Neural progenitor cell (in vitro differentiated cells): ENCODE measurements around the gene GSTO2.

ENCODE experiments used
- CTCF ChIP-seq: fragments of 200-600 bp; sonication (generic); IDR thresholded peaks from 2 replicates; pipeline ENCODE4 v1.5.1; 2017; ENCODE audit warnings: antibody characterized with exemption, mild to moderate bottlenecking
- EZH2phosphoT487 ChIP-seq: fragments of 200-600 bp; sonication (generic); IDR thresholded peaks from 2 replicates; pipeline ENCODE4 v1.6.1; 2017; ENCODE audit warnings: antibody characterized with exemption

- TF ChIP-seq CTCF (peak; percentile 67), EZH2phosphoT487 (no peak)
Measured at GRCh38 chr10:104350127-104350635, 81.2 kb downstream of the GSTO2 start.
